Ascending aorta (tissue), 2 donors: ENCODE results near the gene ELMO1. TPM values are rescaled to one million over a fixed set of nuclear protein-coding genes. Genes with fewer than 3 reads are reported as not detected.

Source experiments
- DNase-seq, 2 donors: peaks; one replicate each; pipeline ENCODE4 v3.0.0-alpha.2; 2019; ENCODE audit warnings: low spot score in 2 of 2
- H3K27ac ChIP-seq, 2 donors: fragments of 200-600 bp; sonication (generic); one replicate each; pipeline ENCODE4 v1.5.1; 2016 to 2017; ENCODE audit warnings: mild to moderate bottlenecking in 1 of 2
- H3K27me3 ChIP-seq: fragments of 200-600 bp; sonication (generic); one replicate; pipeline ENCODE4 v1.5.1; 2017
- H3K36me3 ChIP-seq, 2 donors: fragments of 200-600 bp; sonication (generic); one replicate each; pipeline ENCODE4 v1.5.1; 2016
- H3K4me1 ChIP-seq, 2 donors: fragments of 200-600 bp; sonication (generic); one replicate each; pipeline ENCODE4 v1.5.1; 2016 to 2017; ENCODE audit warnings: mild to moderate bottlenecking in 1 of 2
- H3K4me3 ChIP-seq, 2 donors: fragments of 200-600 bp; sonication (generic); one replicate each; pipeline ENCODE4 v1.5.1; 2016 to 2017; ENCODE audit warnings: mild to moderate bottlenecking in 1 of 2
- H3K9me3 ChIP-seq, 2 donors: fragments of 200-600 bp; sonication (generic); one replicate each; pipeline ENCODE4 v1.5.1; 2016
- intact Hi-C: fragments of 100-400 bp; cut with DNase I; formaldehyde crosslinking; loops from one replicate; pipeline ENCODE4 v1.15.1; 2023
- total RNA-seq: library from RNA; depleted of rRNA; stranded (reverse); fragments of >200 nt; gene quantifications from one replicate; pipeline ENCODE4 v1.1.0, GENCODE V29; 2016
- TF ChIP-seq, protein P1 (sequence below), 3 experiments: fragments of 200-600 bp in 2 of 3; fragments of 450-650 bp in 1 of 3; sonication (generic) in 2 of 3; IDR thresholded peaks; one replicate each; pipeline ENCODE4 v1.5.1; 2016 to 2019; ENCODE audit warnings: antibody characterized with exemption in 3 of 3, mild to moderate bottlenecking in 1 of 3, moderate library complexity in 1 of 3

The ELMO1 gene
- total RNA-seq, 1 donor from 2014 or later, result 40.8 TPM

DNA sequence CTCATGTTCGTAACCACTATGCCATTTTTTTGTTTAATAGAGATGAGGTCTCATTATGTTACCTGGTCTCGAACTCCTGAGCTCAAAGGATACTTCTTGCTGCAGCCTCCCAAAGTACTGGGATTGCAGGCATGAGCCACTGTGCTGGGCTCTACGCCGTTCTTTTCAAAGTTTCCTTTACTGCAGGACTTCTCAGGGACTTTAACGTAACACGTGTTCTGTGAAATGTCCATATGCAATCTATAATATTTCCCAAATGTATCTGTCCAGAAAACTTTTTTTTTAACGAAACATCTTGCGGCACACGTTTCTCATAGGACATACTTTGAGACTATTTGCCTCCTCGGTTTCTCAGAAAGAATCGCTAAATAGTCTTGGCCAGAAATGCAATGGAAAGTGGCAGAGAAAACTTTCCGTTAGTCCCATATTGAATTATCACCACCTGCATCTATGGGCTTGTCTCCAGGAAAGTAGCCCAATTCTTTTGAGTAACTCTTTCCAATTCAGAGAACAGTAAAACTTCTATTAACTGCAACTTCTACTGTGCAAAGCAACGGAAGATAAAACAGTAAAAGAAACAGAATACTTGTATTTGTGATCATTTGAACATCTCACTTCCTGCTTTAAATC is 96.3 kb downstream of the ELMO1 start:
- H3K4me1 ChIP-seq, result peaks cover 8 to 20% of the 10 kb centered on the region in 2 donors
- H3K36me3 ChIP-seq, result no peaks in the 10 kb centered on the region
- no peaks in the 10 kb centered on the region for H3K27me3 ChIP-seq
- no peak for DNase-seq
- intact Hi-C loops, result no loop called here
- TF ChIP-seq, protein P1, sequence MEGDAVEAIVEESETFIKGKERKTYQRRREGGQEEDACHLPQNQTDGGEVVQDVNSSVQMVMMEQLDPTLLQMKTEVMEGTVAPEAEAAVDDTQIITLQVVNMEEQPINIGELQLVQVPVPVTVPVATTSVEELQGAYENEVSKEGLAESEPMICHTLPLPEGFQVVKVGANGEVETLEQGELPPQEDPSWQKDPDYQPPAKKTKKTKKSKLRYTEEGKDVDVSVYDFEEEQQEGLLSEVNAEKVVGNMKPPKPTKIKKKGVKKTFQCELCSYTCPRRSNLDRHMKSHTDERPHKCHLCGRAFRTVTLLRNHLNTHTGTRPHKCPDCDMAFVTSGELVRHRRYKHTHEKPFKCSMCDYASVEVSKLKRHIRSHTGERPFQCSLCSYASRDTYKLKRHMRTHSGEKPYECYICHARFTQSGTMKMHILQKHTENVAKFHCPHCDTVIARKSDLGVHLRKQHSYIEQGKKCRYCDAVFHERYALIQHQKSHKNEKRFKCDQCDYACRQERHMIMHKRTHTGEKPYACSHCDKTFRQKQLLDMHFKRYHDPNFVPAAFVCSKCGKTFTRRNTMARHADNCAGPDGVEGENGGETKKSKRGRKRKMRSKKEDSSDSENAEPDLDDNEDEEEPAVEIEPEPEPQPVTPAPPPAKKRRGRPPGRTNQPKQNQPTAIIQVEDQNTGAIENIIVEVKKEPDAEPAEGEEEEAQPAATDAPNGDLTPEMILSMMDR (IDR thresholded peaks at IDR 0.05), result no peak
- no peaks in the 10 kb centered on the region for H3K9me3 ChIP-seq
- H3K27ac ChIP-seq, result peak overlapping the region in 1 of 2 donors; percentile 7
- peak overlapping the region in 1 of 2 donors; percentile 16 for H3K4me3 ChIP-seq

DNA sequence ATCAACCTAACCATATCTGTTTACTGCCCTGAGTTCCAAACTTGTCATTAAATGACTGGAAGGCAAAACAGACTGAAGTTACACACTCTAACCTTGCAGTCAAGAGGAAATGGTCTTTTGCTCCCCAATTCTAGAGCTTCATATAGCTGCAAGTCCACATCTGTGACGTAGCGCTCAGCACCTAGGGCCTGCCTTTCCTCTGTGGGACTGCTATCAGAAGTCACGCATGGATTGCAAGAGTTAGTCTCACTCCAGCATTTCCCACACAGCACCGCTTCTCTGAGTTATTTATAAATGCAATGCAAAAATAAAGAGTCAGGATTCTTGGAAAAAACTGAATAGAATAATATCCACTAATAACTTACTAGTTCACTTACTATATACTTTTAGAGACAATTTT is 96.9 kb downstream of the ELMO1 start:
- no peaks in the 10 kb centered on the region for H3K36me3 ChIP-seq
- no peak overlapping the region for H3K4me3 ChIP-seq
- TF ChIP-seq, protein P1 (IDR thresholded peaks at IDR 0.05), result no peak
- intact Hi-C loops, result no loop called here
- H3K27me3 ChIP-seq, result no peaks in the 10 kb centered on the region
- H3K27ac ChIP-seq, result peak overlapping the region in 1 of 2 donors; percentile 7
- H3K9me3 ChIP-seq, result no peaks in the 10 kb centered on the region
- no peak for DNase-seq
- H3K4me1 ChIP-seq, result peaks cover 8 to 20% of the 10 kb centered on the region in 2 donors

DNA sequence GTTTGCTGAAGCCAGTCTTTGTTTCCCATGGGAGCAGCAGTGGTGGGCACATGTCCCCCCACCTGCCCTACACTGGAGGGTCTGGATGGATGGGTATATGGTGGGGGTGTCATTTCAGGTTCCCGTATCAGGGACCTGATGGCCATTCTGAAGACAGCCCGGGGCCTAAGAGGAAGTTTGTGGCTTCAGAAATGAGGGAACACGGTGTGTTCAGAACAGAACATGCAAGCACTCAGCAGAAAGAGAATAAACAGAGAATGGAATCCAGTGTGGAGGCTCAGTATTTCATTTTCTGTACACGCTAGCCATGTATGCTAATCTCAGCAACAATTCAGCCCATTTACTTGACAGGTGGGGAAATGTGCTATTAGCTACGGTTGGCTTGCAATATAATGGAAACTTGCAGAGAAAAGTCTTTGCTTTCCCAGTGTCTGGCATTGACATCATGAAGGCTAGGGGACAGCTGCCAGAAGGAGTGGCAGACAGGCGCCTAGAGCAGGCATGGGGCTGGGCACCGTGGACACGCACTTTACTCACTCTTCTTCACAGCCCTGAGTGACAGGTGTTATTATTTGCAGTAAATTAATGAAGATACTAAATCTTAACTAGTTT is 98.6 kb downstream of the ELMO1 start:
- Histone ChIP-seq H3K27ac (no peak overlapping the region), H3K4me1 (peaks cover 8 to 12% of the 10 kb centered on the region in 2 donors), H3K4me3 (no peak overlapping the region), H3K27me3 (no peaks in the 10 kb centered on the region), H3K36me3 (no peaks in the 10 kb centered on the region), H3K9me3 (no peaks in the 10 kb centered on the region)
- TF ChIP-seq, protein P1 (IDR thresholded peaks at IDR 0.05), result no peak
- no peak for DNase-seq
- intact Hi-C loops, result no loop called here

DNA sequence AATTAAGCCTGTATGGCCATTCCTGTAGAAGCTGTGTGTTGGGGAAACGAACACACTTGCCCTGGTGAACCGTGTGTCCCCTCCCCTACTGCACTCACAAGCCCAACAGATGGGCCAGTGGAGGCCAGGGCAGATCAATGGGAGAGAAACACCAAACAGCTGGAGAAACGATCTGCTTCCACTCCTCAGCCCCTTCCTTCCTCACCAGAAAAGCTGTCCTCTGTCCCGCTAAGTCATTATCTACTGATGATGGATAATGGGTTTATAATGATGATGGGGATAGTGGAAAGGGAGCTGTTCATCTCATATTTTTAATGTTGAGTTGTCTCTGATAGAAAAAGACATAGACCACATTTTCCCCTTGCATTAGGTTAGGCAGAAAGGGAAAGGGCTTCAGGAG is 99.7 kb downstream of the ELMO1 start:
- no peak for DNase-seq

DNA sequence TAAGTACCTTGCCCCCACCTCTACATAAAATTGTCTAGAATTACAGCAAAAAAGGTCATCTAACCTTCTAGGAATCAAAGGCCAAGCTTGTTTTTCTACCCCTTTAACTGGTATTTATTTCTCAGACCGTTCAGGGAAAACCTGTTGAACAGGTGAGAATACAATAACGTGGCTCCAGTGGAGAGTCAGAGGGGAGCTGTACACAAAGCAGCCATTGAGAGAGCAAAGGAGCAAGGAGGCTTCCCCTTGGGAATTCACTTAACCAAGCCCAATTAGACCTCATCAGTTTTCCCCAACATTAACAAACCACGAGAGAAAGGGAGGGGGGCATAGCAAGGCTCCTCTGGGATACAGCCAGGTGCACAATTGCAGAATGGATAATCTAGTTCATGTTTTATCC is 101.9 kb downstream of the ELMO1 start:
- H3K4me3 ChIP-seq, result no peak overlapping the region
- intact Hi-C loops, result no loop called here
- no peak for DNase-seq
- H3K36me3 ChIP-seq, result no peaks in the 10 kb centered on the region
- H3K9me3 ChIP-seq, result no peaks in the 10 kb centered on the region
- H3K27me3 ChIP-seq, result no peaks in the 10 kb centered on the region
- TF ChIP-seq, protein P1 (IDR thresholded peaks at IDR 0.05), result no peak
- no peaks in the 10 kb centered on the region for H3K4me1 ChIP-seq
- no peak overlapping the region for H3K27ac ChIP-seq

More for the DNA sequence above, 99.7 kb downstream of the ELMO1 start:
- Histone ChIP-seq H3K4me1 (peaks cover 4 to 6% of the 10 kb centered on the region in 2 donors), H3K4me3 (no peak overlapping the region), H3K9me3 (no peaks in the 10 kb centered on the region), H3K36me3 (no peaks in the 10 kb centered on the region), H3K27me3 (no peaks in the 10 kb centered on the region), H3K27ac (no peak overlapping the region)
- intact Hi-C loops, result no loop called here
- TF ChIP-seq, protein P1 (IDR thresholded peaks at IDR 0.05), result no peak
